T-helper 2 cell (primary cell): ENCODE measurements around the gene OR14I1.

Experiments used
- DNase-seq, 5 experiments: peaks; one replicate each; pipeline versions ENCODE4 v3.0.0 to v3.0.0-alpha.2; 2012 to 2022
- total RNA-seq, 2 donors: gene quantifications; one replicate each; lab custom pipeline; 2026; lab: John Stamatoyannopoulos, UW

The OR14I1 gene
- total RNA-seq: 0 reads per million in 2 donors

DNA sequence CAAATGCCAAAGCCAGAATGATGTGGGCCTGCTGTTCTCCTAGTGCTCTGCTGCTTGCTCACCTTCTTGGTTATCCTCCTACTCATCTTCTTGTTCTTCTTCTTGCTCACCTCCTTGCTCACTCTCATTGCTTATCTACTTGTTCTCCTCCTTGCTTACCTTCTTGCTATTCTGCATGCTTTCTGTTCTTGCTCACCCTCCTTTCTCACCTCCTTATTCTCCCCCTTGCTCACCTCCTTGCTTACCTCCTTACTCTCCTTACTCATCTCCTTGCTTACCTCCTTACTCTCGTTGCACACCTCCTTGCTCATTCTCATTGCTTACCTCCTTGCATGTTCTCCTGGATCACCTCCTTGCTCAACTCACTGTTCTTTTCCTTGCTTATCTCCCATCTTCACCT, at the start of gene OR14I1:
TSS of gene OR14I1 (minus strand) at position 53 of the 400 bp plus-strand sequence.
- no peak for DNase-seq

DNA sequence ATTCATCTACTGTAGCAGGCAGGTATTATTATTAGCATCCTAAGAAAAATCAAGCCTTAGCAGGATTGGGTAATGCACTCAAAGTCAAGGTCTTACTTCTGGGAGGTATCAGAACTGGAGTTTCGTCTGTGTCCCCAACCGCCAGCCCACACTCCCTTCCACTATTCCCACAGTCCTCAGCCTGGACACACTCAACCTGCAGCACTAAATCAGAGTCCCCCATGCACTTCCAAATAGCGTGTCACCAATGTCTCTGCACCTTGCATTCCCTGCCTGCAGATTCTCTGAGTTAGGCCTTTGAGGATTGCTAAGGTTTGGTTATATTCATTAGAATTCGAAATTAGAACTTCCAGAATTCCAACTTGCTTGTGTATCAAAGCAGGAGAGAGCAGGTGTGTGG, 49.1 kb upstream of the OR14I1 start:
- DNase-seq: no peak

DNA sequence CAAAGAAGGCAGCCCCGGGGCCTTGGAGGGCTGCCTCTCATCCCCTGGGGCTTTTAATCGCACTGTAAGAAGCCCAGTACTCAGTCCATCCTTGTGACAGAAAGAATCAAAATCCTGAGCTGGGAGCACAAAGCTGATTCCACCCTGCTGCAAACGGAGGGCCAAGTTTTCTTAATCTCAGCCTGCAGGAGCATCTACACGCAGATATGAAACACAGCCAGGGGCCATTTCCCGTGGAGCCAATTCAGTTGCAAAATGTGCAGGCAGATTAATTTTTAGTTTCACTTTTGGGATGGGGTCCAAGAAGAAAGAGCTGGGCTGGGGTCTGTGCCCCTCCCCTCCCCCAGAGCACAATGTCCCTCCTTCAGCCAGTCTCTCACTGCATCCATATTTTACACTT, 48.6 kb upstream of the OR14I1 start:
- DNase-seq: no peak

DNA sequence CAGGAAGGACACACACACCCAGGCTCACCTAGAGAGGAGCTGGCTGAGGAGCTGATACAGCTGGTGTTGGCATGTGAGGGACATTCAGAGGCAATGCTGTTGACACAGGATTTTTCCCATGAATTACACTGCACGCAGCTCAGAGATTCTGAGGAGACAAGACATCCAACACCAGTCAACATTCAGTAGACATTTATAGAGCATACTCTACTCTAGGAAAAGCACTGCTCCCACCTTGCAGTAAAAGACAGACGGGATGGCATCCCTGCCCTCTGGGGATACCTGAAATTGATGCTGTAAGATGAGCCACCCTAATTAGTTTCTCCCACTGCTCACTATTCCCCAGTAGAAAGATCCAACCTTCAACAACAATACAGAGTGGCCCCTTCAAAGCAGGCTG, 47.9 kb upstream of the OR14I1 start:
- DNase-seq: no peak

DNA sequence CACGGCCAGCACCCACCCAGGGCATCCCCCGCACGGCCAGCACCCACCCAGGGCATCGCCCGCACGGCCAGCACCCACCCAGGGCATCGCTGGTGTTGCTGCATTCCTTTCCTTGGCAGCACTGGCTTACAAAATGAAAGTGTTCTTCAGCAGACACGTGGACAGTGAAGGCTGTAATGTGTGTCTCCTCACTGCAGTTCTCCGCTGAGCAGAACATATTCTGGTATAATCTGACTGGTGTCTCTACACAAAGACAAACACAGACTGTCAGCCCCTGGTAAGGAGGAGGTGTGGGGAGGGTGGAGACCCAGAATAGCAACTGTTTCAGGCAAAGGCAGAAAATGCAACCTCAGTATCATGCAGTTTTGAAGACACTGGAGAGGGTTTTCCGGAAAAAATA, 45.6 kb upstream of the OR14I1 start:
- no peak for DNase-seq

DNA sequence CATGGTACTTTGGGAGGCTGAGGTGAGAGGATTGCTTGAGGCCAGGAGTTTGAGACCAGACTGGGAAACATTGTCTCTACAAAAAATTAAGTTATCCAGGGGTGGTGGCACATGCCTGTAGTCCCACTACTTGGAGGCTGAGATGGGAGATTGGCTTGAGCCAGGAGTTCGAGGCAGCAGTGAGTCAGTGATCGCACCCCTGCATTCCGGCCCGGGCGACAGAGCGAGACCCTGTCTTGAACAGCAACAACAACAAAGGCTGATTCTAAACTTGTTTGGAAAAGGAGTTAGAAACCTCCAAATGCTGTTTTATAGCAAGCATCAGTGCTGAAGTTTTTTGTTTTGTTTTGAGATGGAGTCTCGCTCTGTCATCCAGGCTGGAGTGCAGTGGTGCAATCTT, 38.3 kb upstream of the OR14I1 start:
- no peak for DNase-seq

DNA sequence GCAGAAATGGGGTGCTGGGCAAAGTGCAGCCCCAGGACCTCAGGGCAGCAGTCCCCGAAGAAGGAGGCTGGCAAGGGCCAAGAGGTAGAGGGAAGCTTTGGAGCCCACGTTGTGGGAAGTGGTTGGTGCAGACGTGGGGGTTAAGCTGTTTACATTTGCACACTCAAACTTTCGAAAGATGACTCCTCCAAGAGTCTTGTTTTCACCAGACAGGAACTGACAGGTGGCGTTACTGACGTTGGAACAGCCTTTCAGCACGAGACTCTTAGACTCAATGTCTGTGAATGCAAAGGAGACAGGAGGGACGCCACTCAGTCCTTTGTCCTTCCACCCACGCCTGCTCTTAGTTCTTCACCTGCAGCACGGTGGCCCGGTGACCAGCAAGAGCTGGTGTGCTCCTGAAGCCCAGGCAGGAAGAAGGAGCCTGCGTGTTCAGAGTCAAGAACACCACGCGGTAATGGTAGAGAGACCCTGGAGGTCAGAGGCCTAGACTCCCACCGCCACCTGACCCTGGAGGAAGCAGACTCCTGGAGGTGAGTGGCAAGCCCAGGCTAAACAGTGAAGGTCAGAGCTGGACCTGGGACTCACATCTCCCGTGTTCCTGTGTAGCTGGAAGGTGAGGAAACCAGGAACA, 37.1 kb upstream of the OR14I1 start:
- no peak for DNase-seq

DNA sequence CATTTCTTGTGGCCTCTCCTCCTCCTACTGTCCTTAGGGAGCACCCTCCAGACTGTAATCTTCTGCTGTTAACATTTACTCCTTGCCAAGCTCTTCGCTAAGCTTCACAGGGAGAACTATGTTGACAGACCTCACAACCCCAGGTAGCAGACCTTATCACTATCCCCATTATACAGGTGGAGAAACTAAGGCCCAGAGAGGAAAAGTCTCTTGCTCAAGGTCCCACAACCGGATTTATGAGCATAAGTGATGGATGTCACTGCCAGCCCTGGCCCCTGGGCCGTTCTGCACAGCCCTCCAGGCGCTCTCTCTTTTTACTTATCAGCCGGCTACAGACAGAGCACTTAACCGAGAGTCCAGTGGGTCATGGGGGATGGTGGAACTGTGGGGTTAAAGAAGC, 34.9 kb upstream of the OR14I1 start:
- DNase-seq: no peak

DNA sequence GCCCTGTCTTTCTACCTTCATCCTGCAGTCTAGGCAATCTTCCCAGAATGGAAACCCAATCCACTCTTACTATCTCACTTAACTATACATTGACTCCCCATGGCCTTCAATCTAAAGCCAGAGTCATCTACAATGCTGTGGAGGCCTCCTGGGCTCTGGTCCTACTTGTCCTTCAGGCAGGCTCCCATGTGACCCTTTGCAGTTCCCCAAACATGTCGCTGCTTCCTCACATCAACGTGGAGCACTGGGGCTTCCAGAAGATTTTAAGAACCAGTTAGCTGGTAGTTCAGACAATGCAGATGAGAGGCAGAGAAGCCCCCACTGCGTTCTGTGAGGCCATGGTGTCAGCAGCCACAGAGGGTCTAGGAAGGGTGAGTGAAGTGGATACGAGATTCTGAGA, 34.4 kb upstream of the OR14I1 start:
- DNase-seq: no peak

DNA sequence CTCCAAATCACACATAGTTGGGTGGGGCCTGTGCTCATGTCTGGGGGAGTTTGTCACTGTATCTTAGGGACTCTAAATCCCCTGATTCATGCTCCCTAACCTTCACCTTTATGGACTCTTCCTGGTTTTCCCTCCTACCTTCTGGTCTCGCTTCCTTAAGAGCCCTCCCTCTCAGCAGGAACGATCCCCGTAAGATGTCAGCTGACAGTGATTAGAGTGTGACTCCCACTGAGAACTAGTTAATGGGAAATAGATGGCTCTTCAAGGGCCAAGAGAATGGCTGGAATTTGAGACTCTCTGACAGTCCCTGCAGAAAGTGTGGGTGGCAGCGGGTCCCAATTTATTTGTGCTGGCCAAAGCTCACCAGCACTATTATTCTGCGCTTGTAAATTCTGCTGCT, 31.0 kb upstream of the OR14I1 start:
- no peak for DNase-seq

DNA sequence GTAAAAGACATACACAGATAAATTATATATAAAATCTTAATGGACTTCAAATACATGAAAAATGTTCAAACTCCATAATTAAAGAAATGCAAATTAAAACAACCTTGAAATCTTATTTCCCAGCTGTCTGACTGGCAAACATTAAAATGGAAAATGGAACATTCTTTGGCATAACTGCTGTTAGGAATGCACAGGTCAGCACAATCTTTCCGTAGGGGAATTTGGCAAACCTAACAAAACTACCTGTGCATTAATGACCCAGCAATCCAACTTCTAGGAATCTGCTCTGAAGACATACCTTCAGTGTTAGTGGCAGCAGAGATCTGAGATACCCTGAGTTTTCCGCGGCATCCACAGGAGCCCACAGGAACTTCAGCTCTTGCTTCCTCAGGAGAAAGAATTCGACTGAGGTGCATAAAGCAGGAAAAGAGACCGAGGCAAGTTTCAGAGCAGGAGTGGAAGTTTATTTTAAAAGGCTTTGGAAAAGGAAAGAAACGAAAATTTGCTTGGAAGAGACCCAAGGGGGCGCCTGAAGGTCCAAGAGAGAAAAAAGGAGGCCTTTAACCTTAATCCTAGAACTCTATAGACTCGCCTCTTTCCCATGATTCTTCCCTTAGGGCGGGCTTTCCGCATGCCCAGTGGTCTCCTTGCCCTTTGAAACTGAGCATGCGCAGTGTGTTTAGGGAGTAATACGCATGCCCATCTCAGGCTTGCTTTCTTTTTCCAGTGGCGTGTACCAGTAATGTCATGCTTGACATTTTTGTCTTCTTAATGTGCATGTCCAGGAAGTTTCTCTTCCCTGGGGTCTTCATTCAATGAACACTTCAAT, 28.2 kb upstream of the OR14I1 start:
- DNase-seq: no peak

DNA sequence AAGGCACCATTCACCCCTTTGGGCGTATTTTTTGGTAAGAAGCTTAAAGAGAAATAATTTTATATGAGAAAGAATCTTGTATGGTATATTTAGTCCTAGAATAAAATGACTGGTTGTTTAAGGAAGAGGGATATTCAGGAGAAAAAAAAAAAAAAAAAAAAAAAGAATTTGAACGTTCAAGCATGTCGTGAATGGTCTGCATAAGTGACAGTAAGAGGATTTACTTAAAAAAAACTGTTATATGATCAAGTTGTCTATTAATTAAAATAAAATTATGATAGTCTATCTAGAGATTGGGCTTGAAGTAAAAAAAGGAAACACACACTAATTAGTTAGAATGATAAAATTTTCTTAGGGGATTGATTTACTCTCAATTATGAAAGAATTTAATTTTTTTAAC, 11.7 kb upstream of the OR14I1 start:
- DNase-seq: no peak

DNA sequence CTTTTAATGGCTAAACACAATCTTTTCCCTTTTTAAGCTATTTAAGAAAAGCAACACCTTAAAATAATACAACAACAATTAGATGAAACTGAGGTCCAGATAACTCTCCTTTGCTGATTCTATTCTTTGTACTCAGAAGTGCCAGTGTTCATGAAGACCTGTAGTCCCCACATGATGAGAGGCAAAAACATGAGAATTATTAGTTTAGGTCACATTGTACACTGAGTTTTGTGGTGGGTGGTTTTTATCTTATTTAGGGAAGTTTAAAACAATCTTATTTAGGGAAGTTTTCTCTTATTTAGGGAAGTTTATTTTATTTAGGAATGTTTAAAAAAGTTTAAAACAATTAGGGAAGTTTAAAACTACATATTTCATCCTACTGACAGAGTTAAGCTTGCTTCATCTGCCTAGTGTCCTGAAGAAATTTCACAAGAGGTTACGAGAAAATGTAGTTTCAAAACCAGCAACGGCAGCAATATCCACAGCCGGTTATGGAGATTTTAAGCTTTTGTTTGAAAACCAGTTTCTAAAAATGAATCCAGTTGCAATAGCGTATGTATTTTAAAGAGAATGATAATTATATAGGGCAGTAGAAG, 7.8 kb upstream of the OR14I1 start:
- DNase-seq: no peak

DNA sequence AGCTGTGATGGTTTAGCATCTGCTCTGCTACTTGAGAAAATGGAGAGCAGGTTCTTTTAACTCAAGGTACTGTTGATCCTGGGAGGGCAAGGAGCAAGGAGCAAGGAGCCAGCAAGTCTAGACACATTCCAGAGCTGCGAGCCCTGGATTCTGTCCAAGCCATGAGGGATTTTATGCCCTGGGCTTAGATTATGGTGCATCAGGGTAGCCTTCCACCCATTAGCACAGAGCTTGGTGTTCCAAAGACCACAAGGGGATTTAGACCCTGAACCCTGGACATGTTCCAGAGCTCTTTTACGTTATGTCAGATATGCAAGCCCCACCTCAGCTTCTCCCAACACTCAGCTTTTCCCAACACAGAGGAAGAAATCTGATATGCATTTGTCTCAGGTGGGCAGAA, 2.0 kb upstream of the OR14I1 start:
- DNase-seq: no peak

DNA sequence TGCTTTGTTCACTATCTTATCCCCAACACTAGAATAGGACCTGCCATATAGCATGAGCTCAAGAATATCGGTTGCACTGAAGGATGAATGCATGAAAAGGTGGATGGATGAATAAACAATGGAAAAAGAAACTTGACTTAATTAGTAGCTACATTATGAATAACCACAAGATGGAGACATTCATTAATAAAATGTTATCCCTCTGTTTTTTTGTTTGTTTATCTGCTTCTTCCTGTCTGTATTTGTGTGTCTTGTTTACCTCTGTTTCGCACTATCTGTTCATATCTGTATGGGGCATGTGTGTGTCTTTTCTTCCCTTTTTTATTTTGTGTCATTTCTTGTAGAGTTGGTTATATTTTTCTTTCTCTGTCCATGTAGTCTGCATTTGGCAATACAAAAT, 1.1 kb upstream of the OR14I1 start:
- DNase-seq: no peak

DNA sequence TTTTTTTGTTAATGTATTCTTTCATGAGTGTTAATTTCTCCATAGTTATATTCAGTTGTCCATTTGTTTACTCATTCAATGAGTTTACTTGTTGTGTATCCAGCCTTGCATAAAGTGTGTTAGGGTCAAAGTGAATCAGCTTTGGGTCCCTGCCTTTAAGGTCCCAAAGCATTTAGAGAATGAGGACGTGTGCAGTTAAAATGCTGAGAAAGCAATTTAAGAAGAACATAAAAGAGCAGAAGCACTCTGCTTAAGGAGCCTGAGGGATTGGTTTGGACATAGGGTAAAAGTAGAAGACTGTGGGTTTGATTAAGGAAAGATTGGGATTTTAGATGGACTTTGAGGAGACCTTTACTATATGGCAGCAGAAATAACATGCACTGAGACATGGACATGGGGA, 3.5 kb downstream of the OR14I1 start:
- DNase-seq: no peak

DNA sequence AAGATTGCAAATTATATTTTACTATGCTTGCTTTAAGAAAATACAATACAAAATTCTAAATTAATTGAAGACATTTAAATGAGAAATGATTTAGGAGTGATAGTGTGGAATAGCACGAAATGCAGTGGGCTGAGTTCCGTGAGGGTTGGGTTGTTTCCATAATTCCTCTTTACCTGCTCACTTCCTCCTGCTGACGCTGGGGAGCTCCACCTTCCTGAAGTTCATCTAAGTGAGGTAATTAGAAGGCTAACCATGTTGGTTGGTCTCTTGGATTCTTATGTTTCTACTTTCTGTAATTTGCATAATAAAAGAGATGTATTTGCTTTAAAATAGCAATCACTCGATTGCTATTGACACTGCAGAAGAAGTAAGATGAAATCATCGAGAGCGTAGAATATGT, 4.7 kb downstream of the OR14I1 start:
- DNase-seq: no peak

DNA sequence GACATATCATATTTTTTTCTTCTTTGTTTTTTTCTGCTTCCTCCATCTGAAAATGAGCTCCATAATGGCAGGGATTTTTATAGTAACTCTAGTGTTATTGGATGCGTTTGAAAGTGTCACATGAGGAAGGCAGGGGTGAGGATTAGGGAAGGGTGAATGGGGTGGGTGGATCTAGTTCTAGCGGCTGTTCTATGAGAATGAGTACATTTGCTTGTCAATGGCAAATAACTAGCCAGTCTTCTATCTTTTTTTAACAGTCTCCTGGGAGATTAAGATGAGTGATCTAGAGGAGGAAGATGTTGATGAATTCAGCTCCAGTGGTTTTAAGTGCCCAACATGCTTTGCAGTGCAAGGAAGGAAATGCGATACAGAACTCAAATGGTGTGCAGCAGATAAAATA, 5.8 kb downstream of the OR14I1 start:
- DNase-seq: no peak

DNA sequence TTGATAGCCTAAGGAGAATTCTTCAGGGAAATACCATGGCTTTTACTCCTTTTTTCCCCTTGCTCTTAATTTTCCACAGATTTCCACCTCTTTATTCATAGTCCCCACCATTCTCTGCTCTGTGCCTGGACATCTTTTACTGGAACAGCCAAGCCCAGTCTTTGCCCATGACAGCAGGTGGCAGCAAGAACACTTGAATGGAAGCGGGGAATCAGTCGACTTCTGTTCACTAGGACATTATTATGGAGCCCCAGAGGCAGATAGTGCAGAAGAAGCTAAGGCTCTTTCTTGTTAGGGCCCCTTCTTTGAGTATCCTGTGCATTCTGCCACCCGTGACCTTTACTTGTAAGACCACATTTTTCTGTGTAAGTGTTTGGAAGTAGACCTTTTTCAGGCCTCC, 6.3 kb downstream of the OR14I1 start:
- DNase-seq: peak in 1 of 5 experiments; percentile 22

DNA sequence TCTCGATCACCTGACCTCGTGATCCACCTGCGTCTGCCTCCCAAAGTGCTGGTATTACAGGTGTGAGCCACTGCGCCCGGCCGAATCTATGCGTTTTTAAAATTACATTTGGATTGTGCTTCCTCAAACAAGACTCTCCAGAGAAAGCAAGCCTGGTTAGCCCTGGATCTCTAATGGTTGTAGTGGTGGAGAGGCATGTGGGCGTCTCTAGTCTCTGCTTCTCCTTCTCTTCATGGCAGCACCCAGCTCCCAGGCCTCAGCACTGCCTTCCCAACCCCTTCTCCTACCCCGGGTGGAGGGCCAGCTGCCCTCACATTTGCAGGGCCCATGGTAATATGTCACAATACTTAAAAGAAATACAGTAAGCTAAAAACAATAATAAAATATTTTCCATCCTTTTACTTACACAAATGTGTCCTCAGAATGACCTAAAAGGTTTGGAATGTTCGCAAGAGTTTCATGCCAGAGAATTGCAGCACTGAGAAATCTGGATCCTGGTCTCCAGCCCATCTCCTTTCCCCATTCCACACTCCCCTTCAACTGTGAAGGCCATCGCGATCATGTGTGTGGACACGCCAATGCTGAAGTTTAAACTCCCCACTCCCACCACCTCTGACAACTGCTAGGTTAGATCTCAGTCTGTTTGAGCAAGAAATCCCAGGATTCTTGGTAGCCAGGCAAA, 7.0 kb downstream of the OR14I1 start:
- no peak for DNase-seq

DNA sequence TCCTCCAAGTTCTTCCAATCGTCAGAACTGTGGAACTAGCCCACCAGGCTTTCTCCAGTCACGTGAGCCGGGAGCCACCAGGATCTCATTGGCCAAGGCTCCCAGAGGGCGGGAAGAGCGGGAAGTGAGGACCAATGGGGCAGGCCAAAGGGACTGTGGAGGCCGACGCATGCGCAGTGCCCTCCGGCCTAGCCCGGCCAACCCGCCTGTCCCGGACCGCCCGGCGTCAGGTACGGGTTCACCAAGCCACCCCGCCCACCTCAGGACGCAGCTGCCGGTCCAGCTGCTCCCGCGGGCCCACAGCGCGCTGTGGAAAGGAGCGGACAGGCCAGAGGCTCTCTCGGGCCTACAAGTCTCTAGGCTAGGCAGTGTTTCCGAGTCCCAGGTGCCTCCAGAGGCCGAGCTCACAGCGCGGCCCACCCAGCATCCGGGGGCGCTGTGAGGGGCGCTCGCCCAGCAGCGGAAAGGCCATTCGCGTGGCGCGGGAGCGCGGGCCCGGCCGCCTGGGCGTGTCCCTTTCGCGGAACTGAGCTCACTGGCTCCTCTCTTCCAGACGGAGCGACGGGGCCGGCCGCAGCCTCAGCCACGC, 10.9 kb downstream of the OR14I1 start:
- no peak for DNase-seq

DNA sequence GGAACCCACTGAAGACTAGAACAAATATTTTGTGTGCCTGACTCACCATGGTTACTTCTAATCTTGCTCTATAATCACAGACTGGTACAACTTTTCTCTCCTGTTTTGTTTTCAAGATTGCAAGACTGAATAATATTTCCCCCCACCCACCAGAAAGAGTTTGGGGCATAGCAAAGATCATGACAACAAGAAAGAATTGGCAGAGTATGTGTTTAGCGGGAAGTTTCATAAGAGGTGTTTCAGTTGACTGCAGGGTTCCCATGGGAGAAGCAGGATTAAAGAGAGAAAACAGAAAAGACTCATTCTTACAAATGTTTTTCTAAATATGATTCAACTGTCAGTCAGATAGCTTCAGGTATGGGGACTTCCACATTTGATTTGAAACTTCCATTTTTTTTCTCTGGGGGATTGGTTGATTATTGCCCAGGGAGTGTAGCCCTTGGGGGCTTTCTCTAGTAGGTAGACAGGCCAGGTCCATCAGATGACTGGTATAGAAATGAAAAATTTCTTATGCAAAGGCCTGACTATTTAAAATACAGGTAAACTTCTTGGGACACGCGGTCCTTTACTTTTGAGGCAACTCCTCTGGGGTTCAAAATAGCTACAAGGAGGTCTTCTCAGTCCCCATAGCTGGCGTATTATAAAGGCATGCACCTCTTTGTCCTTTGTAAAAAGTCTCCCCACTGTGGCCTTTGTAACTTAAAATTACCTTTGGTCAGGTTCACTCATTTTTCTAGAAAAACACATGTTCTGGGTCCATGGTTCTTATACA, 13.9 kb downstream of the OR14I1 start:
- no peak for DNase-seq
